ENCODE results near the gene PLXNC1. TPM values are rescaled to one million over a fixed set of nuclear protein-coding genes. Genes with fewer than 3 reads are reported as not detected.

The PLXNC1 gene
- total RNA-seq, 1 donor from 2014 or later = 15.7 TPM

- intact Hi-C loops (cut with DNase I) = no loop called here
- no peak for TF ChIP-seq CTCF (IDR thresholded peaks at IDR 0.05)
- Histone ChIP-seq H3K27me3 (no peaks in the 10 kb centered on the region), H3K9me3 (no peaks in the 10 kb centered on the region), H3K27ac (no peak overlapping the region), H3K4me3 (no peak overlapping the region), H3K4me1 (no peaks in the 10 kb centered on the region), H3K36me3 (no peaks in the 10 kb centered on the region)
- DNase-seq (no peak), ATAC-seq (no peak)
Observed at GRCh38 chr12:94135896-94136295, 12.5 kb upstream of the PLXNC1 start.

GRCh38 chr12:94139816-94140215 is 8.6 kb upstream of the PLXNC1 start:
- DNase-seq = no peak
- no peak for ATAC-seq
- intact Hi-C loops (cut with DNase I) = no loop called here
- TF ChIP-seq CTCF (IDR thresholded peaks at IDR 0.05) = no peak
- no peak overlapping the region for H3K27ac ChIP-seq
- H3K9me3 ChIP-seq = no peaks in the 10 kb centered on the region
- H3K27me3 ChIP-seq = no peaks in the 10 kb centered on the region
- H3K4me3 ChIP-seq = no peak overlapping the region
- H3K4me1 ChIP-seq = no peaks in the 10 kb centered on the region
- H3K36me3 ChIP-seq = no peaks in the 10 kb centered on the region

GRCh38 chr12:94140556-94140955 is 7.8 kb upstream of the PLXNC1 start:
- H3K4me1 ChIP-seq = no peaks in the 10 kb centered on the region
- H3K27me3 ChIP-seq = no peaks in the 10 kb centered on the region
- peak; percentile 68 for ATAC-seq
- H3K36me3 ChIP-seq = no peaks in the 10 kb centered on the region
- intact Hi-C loops (cut with DNase I) = no loop called here
- peak; percentile 27 for TF ChIP-seq CTCF (IDR thresholded peaks at IDR 0.05)
- H3K9me3 ChIP-seq = no peaks in the 10 kb centered on the region
- no peak for DNase-seq
- no peak overlapping the region for H3K27ac ChIP-seq
- no peak overlapping the region for H3K4me3 ChIP-seq

- no peak for TF ChIP-seq CTCF (IDR thresholded peaks at IDR 0.05)
- H3K9me3 ChIP-seq = no peaks in the 10 kb centered on the region
- H3K4me3 ChIP-seq = no peak overlapping the region
- no peaks in the 10 kb centered on the region for H3K4me1 ChIP-seq
- ATAC-seq = no peak
- no peaks in the 10 kb centered on the region for H3K27me3 ChIP-seq
- no peaks in the 10 kb centered on the region for H3K36me3 ChIP-seq
- H3K27ac ChIP-seq = no peak overlapping the region
- intact Hi-C loops (cut with DNase I) = no loop called here
- DNase-seq = no peak
Observed at GRCh38 chr12:94141004-94141764, 7.2 kb upstream of the PLXNC1 start.

- Histone ChIP-seq H3K36me3 (no peaks in the 10 kb centered on the region), H3K4me3 (no peak overlapping the region), H3K4me1 (no peaks in the 10 kb centered on the region), H3K27me3 (no peaks in the 10 kb centered on the region), H3K9me3 (no peaks in the 10 kb centered on the region), H3K27ac (no peak overlapping the region)
- no peak for TF ChIP-seq CTCF (IDR thresholded peaks at IDR 0.05)
- intact Hi-C loops (cut with DNase I) = no loop called here
- DNase-seq (no peak), ATAC-seq (no peak)
Observed at GRCh38 chr12:94141892-94142291, 6.5 kb upstream of the PLXNC1 start.

GRCh38 chr12:94143438-94143837 is 4.9 kb upstream of the PLXNC1 start:
- ATAC-seq (no peak), DNase-seq (no peak)
- H3K4me1 ChIP-seq = no peaks in the 10 kb centered on the region
- no peaks in the 10 kb centered on the region for H3K9me3 ChIP-seq
- no peak for TF ChIP-seq CTCF (IDR thresholded peaks at IDR 0.05)
- peaks cover 7% of the 10 kb centered on the region for H3K27me3 ChIP-seq
- no peaks in the 10 kb centered on the region for H3K36me3 ChIP-seq
- intact Hi-C loops (cut with DNase I) = no loop called here
- no peak overlapping the region for H3K27ac ChIP-seq
- H3K4me3 ChIP-seq = no peak overlapping the region

All from upper lobe of right lung (tissue), 1 donor.